Adipose tissue (tissue), 3 donors: Measurements from ENCODE around the gene NUP214. TPM values are rescaled to one million over a fixed set of nuclear protein-coding genes. Genes with fewer than 3 reads are reported as not detected.
"Not testable (repeated sequence)": the region's sequence is repeated elsewhere in the genome, so short reads cannot be mapped to it uniquely, and the experiment has no call there.

Experiments used
- H3K27ac ChIP-seq: one replicate; pipeline ENCODE4 v1.5.1; 2013; ENCODE audit warnings: low read depth, low read length
- WGBS, 3 donors: extraction: QIAGEN DNeasy Blood & Tissue Kit; methylation state at CpG; one replicate each; pipeline ENCODE4 v1.1.7; 2013; 5-methylcytosine and 5-hydroxymethylcytosine counted together
- polyA plus RNA-seq, 3 donors: library from polyadenylated mRNA; stranded (reverse); fragments of 200-250 nt; gene quantifications; one replicate each; pipeline ENCODE4 v1.2.3, GENCODE V29; 2013
- donor health status: healthy with polysubstance abuse.
- donor health status: Bipolar disorder and iron deficiency.
- donor health status: healthy.

Gene NUP214
- polyA plus RNA-seq, 3 donors = 14.8 to 28.8 (median 16.5) TPM

GRCh38 chr9:131178926-131179325 lies 53.5 kb downstream of the NUP214 start:
- 88 to 93% (median 93%) methylated on average over 1 of the region's 1 CpG for WGBS, 3 donors
- no peak overlapping the region for H3K27ac ChIP-seq

GRCh38 chr9:131179561-131180219 lies 54.3 kb downstream of the NUP214 start:
- 68 to 71% (median 71%) methylated on average over 4 of the region's 4 CpGs for WGBS, 3 donors
- no peak overlapping the region for H3K27ac ChIP-seq

GRCh38 chr9:131180454-131180853 lies 55.1 kb downstream of the NUP214 start:
- whole genome bisulfite sequencing, 3 donors = 78 to 80% (median 80%) methylated on average over 6 of the region's 6 CpGs
- no peak overlapping the region for H3K27ac ChIP-seq

GRCh38 chr9:131181091-131181681 lies 55.8 kb downstream of the NUP214 start:
- H3K27ac ChIP-seq = no peak overlapping the region
- 88 to 92% (median 89%) methylated on average over 6 of the region's 6 CpGs for WGBS, 3 donors

DNA sequence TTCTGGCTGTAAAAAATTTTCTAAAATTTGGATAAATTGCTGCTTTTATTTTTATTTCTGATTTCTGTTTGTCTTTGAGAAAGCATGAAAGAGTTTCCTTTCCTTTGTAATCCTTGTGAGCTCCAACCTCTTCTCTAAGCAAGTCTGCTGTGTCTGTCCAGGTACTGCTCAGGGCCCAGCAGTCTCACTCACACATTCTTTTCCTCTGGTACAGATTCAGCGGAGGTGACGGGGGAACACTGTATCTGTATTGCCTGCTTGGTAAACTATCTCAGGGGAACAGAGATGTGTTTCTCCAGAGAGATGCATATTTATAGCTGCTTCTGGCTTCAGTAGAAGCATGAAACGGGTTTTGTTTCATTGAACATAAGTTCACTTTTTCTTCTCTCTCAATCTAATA lies 60.5 kb downstream of the NUP214 start:
- WGBS, 3 donors = 88 to 93% (median 89%) methylated on average over 3 of the region's 3 CpGs
- no peak overlapping the region for H3K27ac ChIP-seq

GRCh38 chr9:131186622-131187021 lies 61.2 kb downstream of the NUP214 start:
- H3K27ac ChIP-seq = no peak overlapping the region
- WGBS, 3 donors = 86 to 91% (median 90%) methylated on average over 4 of the region's 4 CpGs

- no peak overlapping the region for H3K27ac ChIP-seq
- WGBS, 3 donors = 93 to 98% (median 97%) methylated on average over 4 of the region's 4 CpGs
Measured at GRCh38 chr9:131187957-131188356, 62.6 kb downstream of the NUP214 start.

- 93 to 95% (median 94%) methylated on average over 3 of the region's 3 CpGs for WGBS, 3 donors
- H3K27ac ChIP-seq = no peak overlapping the region
Measured at GRCh38 chr9:131188976-131189375, 63.6 kb downstream of the NUP214 start.

DNA sequence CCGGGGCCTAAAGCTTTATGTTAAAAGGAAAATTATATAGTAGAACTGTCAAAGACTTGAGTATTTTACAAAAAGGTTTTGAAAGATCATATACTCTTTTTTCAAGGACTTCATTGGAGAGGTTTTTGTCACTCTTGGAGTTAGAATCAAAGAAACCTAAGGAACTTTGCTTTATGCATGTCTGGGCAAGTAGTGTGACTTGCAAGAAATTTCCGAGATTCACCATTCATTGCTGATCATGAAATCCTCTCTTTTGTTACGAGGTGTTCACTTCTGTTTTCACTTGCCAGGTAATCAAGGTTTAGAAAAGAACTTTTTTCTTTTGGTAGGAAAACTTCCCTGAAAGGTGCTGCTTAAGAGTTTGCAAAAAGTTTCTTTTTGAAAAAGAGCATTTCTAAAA lies 64.8 kb downstream of the NUP214 start:
- WGBS, 3 donors = 73 to 96% (median 78%) methylated on average over 3 of the region's 3 CpGs
- no peak overlapping the region for H3K27ac ChIP-seq

DNA sequence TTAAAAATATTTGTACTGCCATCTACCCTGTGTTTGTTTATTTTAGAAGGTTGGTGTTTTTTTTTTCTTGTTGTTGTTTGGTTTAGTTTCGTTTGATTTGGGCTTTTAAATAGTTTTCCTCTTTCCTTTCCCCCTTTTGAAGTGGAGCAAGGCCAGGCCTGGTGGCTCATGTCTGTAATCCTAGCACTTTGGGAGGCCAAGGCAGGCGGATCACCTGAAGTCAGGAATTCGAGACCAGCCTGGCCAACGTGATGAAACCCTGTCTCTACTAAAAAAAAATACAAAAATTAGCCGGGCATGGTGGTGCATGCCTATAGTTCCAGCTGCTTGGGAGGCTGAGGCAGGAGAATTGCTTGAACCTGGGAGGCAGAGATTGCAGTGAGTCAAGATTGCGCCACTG lies 65.6 kb downstream of the NUP214 start:
- H3K27ac ChIP-seq = not testable (repeated sequence)
- 83 to 87% (median 85%) methylated on average over 6 of the region's 6 CpGs for WGBS, 3 donors

- WGBS, 3 donors = 93 to 96% (median 94%) methylated on average over 3 of the region's 3 CpGs
- H3K27ac ChIP-seq = no peak overlapping the region
Measured at GRCh38 chr9:131191857-131192256, 66.5 kb downstream of the NUP214 start.

- 96 to 100% (median 100%) methylated on average over 2 of the region's 2 CpGs for WGBS, 3 donors
- H3K27ac ChIP-seq = no peak overlapping the region
Measured at GRCh38 chr9:131193051-131193450, 67.7 kb downstream of the NUP214 start.

- no peak overlapping the region for H3K27ac ChIP-seq
- WGBS, 3 donors = 89 to 94% (median 89%) methylated on average over 3 of the region's 3 CpGs
Measured at GRCh38 chr9:131194762-131195161, 69.4 kb downstream of the NUP214 start.

DNA sequence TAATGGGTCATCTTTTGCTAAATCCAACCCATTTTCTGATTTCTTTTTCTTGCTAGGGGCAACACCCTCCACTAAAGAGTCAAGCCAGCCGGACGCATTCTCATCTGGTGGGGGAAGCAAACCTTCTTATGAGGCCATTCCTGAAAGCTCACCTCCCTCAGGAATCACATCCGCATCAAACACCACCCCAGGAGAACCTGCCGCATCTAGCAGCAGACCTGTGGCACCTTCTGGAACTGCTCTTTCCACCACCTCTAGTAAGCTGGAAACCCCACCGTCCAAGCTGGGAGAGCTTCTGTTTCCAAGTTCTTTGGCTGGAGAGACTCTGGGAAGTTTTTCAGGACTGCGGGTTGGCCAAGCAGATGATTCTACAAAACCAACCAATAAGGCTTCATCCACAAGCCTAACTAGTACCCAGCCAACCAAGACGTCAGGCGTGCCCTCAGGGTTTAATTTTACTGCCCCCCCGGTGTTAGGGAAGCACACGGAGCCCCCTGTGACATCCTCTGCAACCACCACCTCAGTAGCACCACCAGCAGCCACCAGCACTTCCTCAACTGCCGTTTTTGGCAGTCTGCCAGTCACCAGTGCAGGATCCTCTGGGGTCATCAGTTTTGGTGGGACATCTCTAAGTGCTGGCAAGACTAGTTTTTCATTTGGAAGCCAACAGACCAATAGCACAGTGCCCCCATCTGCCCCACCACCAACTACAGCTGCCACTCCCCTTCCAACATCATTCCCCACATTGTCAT lies 72.0 kb downstream of the NUP214 start:
- no peak overlapping the region for H3K27ac ChIP-seq
- WGBS, 3 donors = 70 to 84% (median 73%) methylated on average over 11 of the region's 11 CpGs

DNA sequence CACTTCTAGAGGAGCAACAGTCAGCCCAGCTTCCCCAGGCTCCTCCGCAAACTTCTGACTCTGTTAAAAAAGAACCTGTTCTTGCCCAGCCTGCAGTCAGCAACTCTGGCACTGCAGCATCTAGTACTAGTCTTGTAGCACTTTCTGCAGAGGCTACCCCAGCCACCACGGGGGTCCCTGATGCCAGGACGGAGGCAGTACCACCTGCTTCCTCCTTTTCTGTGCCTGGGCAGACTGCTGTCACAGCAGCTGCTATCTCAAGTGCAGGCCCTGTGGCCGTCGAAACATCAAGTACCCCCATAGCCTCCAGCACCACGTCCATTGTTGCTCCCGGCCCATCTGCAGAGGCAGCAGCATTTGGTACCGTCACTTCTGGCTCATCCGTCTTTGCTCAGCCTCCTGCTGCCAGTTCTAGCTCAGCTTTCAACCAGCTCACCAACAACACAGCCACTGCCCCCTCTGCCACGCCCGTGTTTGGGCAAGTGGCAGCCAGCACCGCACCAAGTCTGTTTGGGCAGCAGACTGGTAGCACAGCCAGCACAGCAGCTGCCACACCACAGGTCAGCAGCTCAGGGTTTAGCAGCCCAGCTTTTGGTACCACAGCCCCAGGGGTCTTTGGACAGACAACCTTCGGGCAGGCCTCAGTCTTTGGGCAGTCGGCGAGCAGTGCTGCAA lies 72.8 kb downstream of the NUP214 start:
- WGBS, 3 donors = 84 to 94% (median 85%) methylated on average over 15 of the region's 15 CpGs

DNA sequence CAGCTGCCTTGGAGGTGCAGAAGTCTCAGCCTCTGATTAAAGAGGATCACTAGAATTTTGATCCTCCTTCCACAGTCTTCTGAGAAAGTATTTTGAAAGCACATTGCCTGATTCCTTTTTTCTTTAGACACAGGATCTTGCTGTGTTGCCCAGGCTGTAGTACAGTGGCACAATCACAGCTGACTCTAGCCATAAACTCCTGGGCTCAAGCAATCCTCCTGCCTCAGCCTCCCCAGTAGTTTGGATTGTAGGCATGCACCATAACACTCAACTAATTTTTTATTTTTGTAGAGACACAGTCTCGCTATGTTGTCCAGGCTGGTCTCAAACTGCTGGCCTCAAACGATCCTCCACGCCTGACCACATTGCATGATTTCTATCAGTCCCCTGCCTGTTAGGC lies 76.5 kb downstream of the NUP214 start:
- no peak overlapping the region for H3K27ac ChIP-seq
- WGBS, 3 donors = 93 to 98% (median 94%) methylated on average over 3 of the region's 3 CpGs

More for the DNA sequence above, 72.8 kb downstream of the NUP214 start:
- no peak overlapping the region for H3K27ac ChIP-seq

DNA sequence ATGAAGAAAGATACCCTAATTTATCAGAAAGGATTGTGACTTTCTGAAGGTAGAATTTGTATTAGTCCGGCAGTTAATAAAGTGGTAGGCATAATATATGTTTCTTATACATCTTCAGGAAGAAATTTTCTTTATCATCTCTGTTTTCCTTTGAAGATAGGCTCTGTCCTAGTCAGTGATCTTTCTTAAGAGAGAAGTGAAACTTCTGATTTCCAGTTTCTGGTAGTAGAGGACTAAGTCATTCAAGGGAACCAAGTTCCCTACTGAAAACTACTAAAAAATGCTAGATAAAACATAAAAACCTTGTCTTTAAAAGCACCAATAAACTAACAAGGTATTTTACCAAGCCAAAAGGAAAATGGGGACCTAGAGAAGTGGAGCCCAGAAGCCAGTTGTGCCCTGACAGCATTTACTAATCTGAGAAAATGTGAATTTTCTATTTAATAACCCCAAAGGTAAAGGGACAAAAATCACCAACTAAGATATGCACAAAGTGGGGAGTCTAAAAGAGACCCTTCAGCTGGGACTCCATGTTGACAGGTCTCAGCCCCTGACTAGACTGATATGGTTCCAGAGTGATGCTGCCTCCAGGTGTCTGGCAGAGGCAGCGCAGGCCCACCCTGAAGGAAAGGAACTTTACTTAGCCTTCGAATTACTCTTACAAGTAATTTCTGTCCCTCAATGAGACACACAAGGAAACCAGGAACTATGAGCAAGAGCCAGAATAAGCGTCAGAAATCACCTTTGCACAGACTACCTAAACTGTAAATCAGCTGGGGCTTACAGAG lies 78.2 kb downstream of the NUP214 start:
- 82 to 92% (median 92%) methylated on average over 4 of the region's 4 CpGs for WGBS, 3 donors
- H3K27ac ChIP-seq = no peak overlapping the region

DNA sequence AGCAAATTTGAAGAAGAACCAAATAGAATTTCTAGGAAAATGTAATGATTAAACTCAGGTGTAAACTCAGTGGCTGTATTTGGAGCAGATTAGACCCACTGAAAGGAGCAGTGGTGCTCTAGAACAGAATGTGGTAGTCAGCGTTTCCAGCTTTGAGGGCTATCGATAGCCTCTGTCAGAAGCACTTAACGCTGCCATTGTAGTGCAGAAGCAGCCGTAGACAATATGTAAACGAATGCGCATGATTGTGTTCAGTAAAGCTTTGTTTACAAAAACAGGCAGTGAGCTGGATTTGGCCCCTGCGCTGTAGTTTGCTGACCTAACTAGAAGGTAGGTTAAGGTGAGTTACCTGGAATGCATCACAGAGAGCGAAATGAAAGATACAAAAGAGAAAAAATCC lies 78.9 kb downstream of the NUP214 start:
- 83 to 90% (median 89%) methylated on average over 8 of the region's 8 CpGs for WGBS, 3 donors
- H3K27ac ChIP-seq = no peak overlapping the region
